ENCODE data around the gene TEX11. TPM values are rescaled to one million over a fixed set of nuclear protein-coding genes. Genes with fewer than 3 reads are reported as not detected.

Gene TEX11
- total and polyA plus RNA-seq, 2 of the 13 experiments (the other 11 are each of a cell fraction or from before 2014, with no cell fraction given) = not detected

DNA sequence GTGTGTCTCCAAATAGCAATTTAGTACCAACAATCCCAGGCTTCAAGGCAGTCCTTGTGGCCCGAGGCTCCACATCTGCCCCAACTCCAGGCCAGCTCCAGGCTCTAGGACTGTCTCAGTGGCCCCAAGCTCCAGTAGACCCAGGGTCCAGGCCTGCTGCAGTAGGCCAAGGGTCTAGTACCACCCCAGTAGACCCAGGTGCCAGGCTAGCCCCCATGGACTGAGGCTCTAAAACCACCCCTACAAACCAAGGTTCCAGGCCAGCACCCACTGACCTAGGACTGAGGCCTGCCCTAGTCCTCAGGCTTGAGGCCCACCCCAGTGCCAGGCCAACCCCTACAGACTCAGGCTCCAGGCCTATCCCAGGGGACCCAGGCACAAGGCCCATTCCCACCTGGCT lies 272.3 kb downstream of the TEX11 start:
- no peaks in the 10 kb centered on the region for H3K79me2 ChIP-seq (ENCODE audit: insufficient read depth, low read length)
- H3K9ac ChIP-seq (ENCODE audit: insufficient read depth, low read depth, low read length) = no peak overlapping the region
- H3K4me1 ChIP-seq (ENCODE audit: insufficient read depth, low read length) = no peaks in the 10 kb centered on the region
- no peak overlapping the region for H3K4me3 ChIP-seq (replicated peaks in 1 of 3; ENCODE audit: insufficient read depth in 1 of 3, low read depth in 2 of 3, low read length in 3 of 3)
- no peak overlapping the region for H3K4me2 ChIP-seq (ENCODE audit: low read depth, low read length)
- no CpG with 5 or more reads among the region's 1 CpG for WGBS (ENCODE audit: low lambda C conversion rate)
- ChIA-PET POLR2A (no interaction called here), CTCF (ENCODE audit: low intra/inter-chr PET ratio, low total read pairs) (no interaction called here)
- DNase-seq (ENCODE audit: low spot score) (no peak), FAIRE-seq (no peak), ATAC-seq (no peak)
- no TSS peak for BruUV-seq (replicated peaks)
- H3K36me3 ChIP-seq (replicated peaks in 1 of 2; ENCODE audit: control insufficient read depth in 1 of 2, insufficient read depth in 2 of 2, low read length in 2 of 2) = no peaks in the 10 kb centered on the region
- no peak overlapping the region for H2AFZ ChIP-seq (ENCODE audit: low read length)
- no peak overlapping the region for H3K27ac ChIP-seq (ENCODE audit: extremely low read length, insufficient read depth, low read length)
- in situ Hi-C loops (cut with HindIII; ENCODE audit: extremely low pct_ligation_motif_present, low pct_unique_long_range_greater_than_20kb) = no loop called here
- no peaks in the 10 kb centered on the region for H3K27me3 ChIP-seq (ENCODE audit: control insufficient read depth in 1 of 2, insufficient read depth in 2 of 2, low read length in 2 of 2)
- TF ChIP-seq KLF12 (CRISPR knock-in tag; IDR thresholded peaks at IDR 0.05; ENCODE audit: borderline replicate concordance) (no peak), ZNF354B (CRISPR knock-in tag; IDR thresholded peaks at IDR 0.05) (no peak)
- no peaks in the 10 kb centered on the region for H4K20me1 ChIP-seq (ENCODE audit: insufficient read depth, low read length)
- H3K9me3 ChIP-seq (ENCODE audit: low read length) = no peaks in the 10 kb centered on the region
- intact Hi-C loops (cut with micrococcal nuclease; ENCODE audit: unreplicated experiment) = no loop called here

DNA sequence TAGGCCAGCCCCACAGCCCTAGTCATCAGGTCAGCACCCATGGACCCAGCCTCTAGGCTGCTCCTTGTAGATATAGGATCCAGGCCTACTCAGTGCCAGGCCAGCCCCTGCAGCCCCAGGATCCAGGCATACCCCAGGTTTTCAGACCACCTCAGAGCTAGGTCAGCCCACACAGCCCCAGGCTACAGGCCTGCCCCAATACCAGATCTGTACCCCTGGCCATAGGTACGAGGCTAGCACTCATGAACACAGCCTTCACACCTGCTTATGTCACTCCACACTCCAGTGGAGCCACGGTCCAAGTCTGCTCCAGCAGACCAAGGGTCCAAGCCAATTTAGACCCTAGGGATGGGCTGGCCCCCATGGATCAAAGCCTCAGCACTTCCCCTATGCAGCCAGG lies 272.8 kb downstream of the TEX11 start:
- no peaks in the 10 kb centered on the region for H3K79me2 ChIP-seq (ENCODE audit: insufficient read depth, low read length)
- H4K20me1 ChIP-seq (ENCODE audit: insufficient read depth, low read length) = no peaks in the 10 kb centered on the region
- H3K4me2 ChIP-seq (ENCODE audit: low read depth, low read length) = no peak overlapping the region
- H2AFZ ChIP-seq (ENCODE audit: low read length) = no peak overlapping the region
- no peak for TF ChIP-seq ZNF574 (CRISPR knock-in tag; IDR thresholded peaks at IDR 0.05)
- TF ChIP-seq TGIF2 (CRISPR knock-in tag; IDR thresholded peaks at IDR 0.05) = no peak
- no peak for TF ChIP-seq RFX5 (IDR thresholded peaks at IDR 0.05; ENCODE audit: low read depth, low read length)
- TF ChIP-seq ZMAT3 (CRISPR knock-in tag; conservative IDR thresholded peaks at IDR 0.05) = no peak
- no peak for TF ChIP-seq SOX13 (IDR thresholded peaks at IDR 0.05)
- TF ChIP-seq SOX13 (CRISPR knock-in tag; conservative IDR thresholded peaks at IDR 0.05 in 1 of 2, IDR thresholded peaks at IDR 0.05 in 1 of 2) = no peak
- TF ChIP-seq ZC3H4 (CRISPR knock-in tag; IDR thresholded peaks at IDR 0.05; ENCODE audit: borderline replicate concordance) = no peak
- TF ChIP-seq SNAI1 (CRISPR knock-in tag; IDR thresholded peaks at IDR 0.05; ENCODE audit: borderline replicate concordance) = no peak
- TF ChIP-seq CCDC6 (CRISPR knock-in tag; IDR thresholded peaks at IDR 0.05) = no peak
- no peak for TF ChIP-seq MAFF (IDR thresholded peaks at IDR 0.05; ENCODE audit: low read depth, low read length)
- ATAC-seq (no peak), FAIRE-seq (no peak), DNase-seq (ENCODE audit: low spot score) (no peak)
- ChIA-PET POLR2A (no interaction called here), CTCF (ENCODE audit: low intra/inter-chr PET ratio, low total read pairs) (no interaction called here)
- no TSS peak for BruUV-seq (replicated peaks)
- WGBS (ENCODE audit: low lambda C conversion rate) = no CpG with 5 or more reads among the region's 2 CpGs
- in situ Hi-C loops (cut with HindIII; ENCODE audit: extremely low pct_ligation_motif_present, low pct_unique_long_range_greater_than_20kb) = no loop called here
- H3K27me3 ChIP-seq (ENCODE audit: control insufficient read depth in 1 of 2, insufficient read depth in 2 of 2, low read length in 2 of 2) = no peaks in the 10 kb centered on the region
- H3K27ac ChIP-seq (ENCODE audit: extremely low read length, insufficient read depth, low read length) = no peak overlapping the region
- H3K9ac ChIP-seq (ENCODE audit: insufficient read depth, low read depth, low read length) = no peak overlapping the region
- no peaks in the 10 kb centered on the region for H3K9me3 ChIP-seq (ENCODE audit: low read length)
- H3K4me1 ChIP-seq (ENCODE audit: insufficient read depth, low read length) = no peaks in the 10 kb centered on the region
- intact Hi-C loops (cut with micrococcal nuclease; ENCODE audit: unreplicated experiment) = no loop called here
- no peak overlapping the region for H3K4me3 ChIP-seq (replicated peaks in 1 of 3; ENCODE audit: insufficient read depth in 1 of 3, low read depth in 2 of 3, low read length in 3 of 3)
- H3K36me3 ChIP-seq (replicated peaks in 1 of 2; ENCODE audit: control insufficient read depth in 1 of 2, insufficient read depth in 2 of 2, low read length in 2 of 2) = no peaks in the 10 kb centered on the region
